ENCODE results near the gene AHCYL1.

GRCh38 chr1:110019770-110020169 lies 35.2 kb downstream of the AHCYL1 start:
- TF ChIP-seq EZH2phosphoT487 (IDR thresholded peaks at IDR 0.05): no peak
- TF ChIP-seq EZH2 (IDR thresholded peaks at IDR 0.05): no peak
- no peak for TF ChIP-seq CTCF (IDR thresholded peaks at IDR 0.05)

Measured in neural progenitor cell (in vitro differentiated cells).